Measurements from ENCODE around the gene TBC1D17. TPM values are rescaled to one million over a fixed set of nuclear protein-coding genes. Genes with fewer than 3 reads are reported as not detected.

Gene TBC1D17
- total and polyA plus RNA-seq, 12 donors, result 5.8 to 198 (median 51.4) TPM

GRCh38 chr19:49850487-49851342, 26.8 kb upstream of the TBC1D17 start, which contains the start of gene PTOV1:
TSS of gene PTOV1 (plus strand) at chr19:49851159.
- Histone ChIP-seq H3K36me3 (replicated peaks in 1 of 2) (peaks cover 0 to 11% of the 10 kb centered on the region in 2 donors), H3K27ac (peak within 1 kb of the TSS; percentile 95 to 99 (median 98)), H3K9me3 (replicated peaks in 1 of 3) (no peaks in the 10 kb centered on the region), H3K4me1 (replicated peaks in 1 of 2) (peaks cover 11 to 26% of the 10 kb centered on the region in 2 donors), H3K4me3 (peak within 1 kb of the TSS; percentile 12 to 90 (median 64)), H3K27me3 (no peaks in the 10 kb centered on the region)
- TF ChIP-seq POLR2A (IDR thresholded peaks at IDR 0.05) (peak; percentile 53 to 64), CTCF (IDR thresholded peaks at IDR 0.05) (peak in 1 of 6 experiments; percentile 10)
- peak; percentile 90 to 96 (median 95) for DNase-seq
- intact Hi-C loops (cut with DNase I), result no loop called here
- WGBS, 4 donors, result 0 to 6% (median 1%) methylated on average over 7 to 98 of the region's 98 CpGs

GRCh38 chr19:49851456-49852259, 25.8 kb upstream of the TBC1D17 start:
- Histone ChIP-seq H3K4me1 (replicated peaks in 1 of 2) (peaks cover 11 to 30% of the 10 kb centered on the region in 2 donors), H3K36me3 (replicated peaks in 1 of 2) (peaks cover 0 to 21% of the 10 kb centered on the region in 2 donors), H3K27me3 (no peaks in the 10 kb centered on the region), H3K9me3 (replicated peaks in 1 of 3) (no peaks in the 10 kb centered on the region), H3K4me3 (peak overlapping the region in 2 of 4 donors; percentile 84 to 90), H3K27ac (peak overlapping the region in 4 of 5 donors; percentile 96 to 99 (median 98))
- peak; percentile 44 to 69 (median 58) for DNase-seq
- WGBS, 4 donors, result 0 to 2% (median 1%) methylated on average over 13 to 78 of the region's 78 CpGs
- TF ChIP-seq POLR2A (IDR thresholded peaks at IDR 0.05) (no peak), CTCF (IDR thresholded peaks at IDR 0.05) (no peak)
- intact Hi-C loops (cut with DNase I), result no loop called here

- peak overlapping the region in 1 of 4 donors; percentile 84 for H3K4me3 ChIP-seq
- WGBS, 4 donors, result 55 to 60% (median 59%) methylated on average over 14 of the region's 14 CpGs
- H3K27me3 ChIP-seq, result no peaks in the 10 kb centered on the region
- intact Hi-C loops (cut with DNase I), result no loop called here
- H3K36me3 ChIP-seq (replicated peaks in 1 of 2), result peaks cover 0 to 31% of the 10 kb centered on the region in 2 donors
- H3K9me3 ChIP-seq (replicated peaks in 1 of 3), result no peaks in the 10 kb centered on the region
- peaks cover 17 to 39% of the 10 kb centered on the region in 2 donors for H3K4me1 ChIP-seq (replicated peaks in 1 of 2)
- peak overlapping the region in 1 of 5 donors; percentile 99 for H3K27ac ChIP-seq
- TF ChIP-seq CTCF (IDR thresholded peaks at IDR 0.05) (no peak), POLR2A (IDR thresholded peaks at IDR 0.05) (no peak)
- no peak for DNase-seq
Observed at GRCh38 chr19:49852631-49853126, 24.8 kb upstream of the TBC1D17 start.

Measured in adrenal gland (tissue), 12 donors.